Smooth muscle cell (in vitro differentiated cells): ENCODE data around the gene NRIP2. TPM values are rescaled to one million over a fixed set of nuclear protein-coding genes. Genes with fewer than 3 reads are reported as not detected.

Experiments
- DNase-seq: peaks from one replicate; lab custom pipeline; 2025; ENCODE audit not compliant: unreplicated experiment; lab: John Stamatoyannopoulos, UW
- H2AFZ ChIP-seq: fragments of 200-600 bp; sonication (generic); 2 replicates; pipeline ENCODE4 v1.6.0; 2016; ENCODE audit warnings: antibody characterized with exemption, low read depth, mild to moderate bottlenecking
- H3F3A ChIP-seq: fragments of 200-600 bp; sonication (generic); 2 replicates; pipeline ENCODE4 v1.6.0; 2017; ENCODE audit warnings: antibody characterized with exemption, low read depth
- H3K27ac ChIP-seq: fragments of 200-600 bp; sonication (generic); 2 replicates; pipeline ENCODE4 v1.5.1; 2016; ENCODE audit warnings: low read depth, mild to moderate bottlenecking
- H3K27me3 ChIP-seq: fragments of 200-600 bp; sonication (generic); 2 replicates; pipeline ENCODE4 v1.6.1; 2016; ENCODE audit warnings: low read depth, mild to moderate bottlenecking
- H3K36me3 ChIP-seq: fragments of 200-600 bp; sonication (generic); 2 replicates; pipeline ENCODE4 v1.5.1; 2016; ENCODE audit warnings: low read depth
- H3K4me1 ChIP-seq: fragments of 200-600 bp; sonication (generic); 2 replicates; pipeline ENCODE4 v1.5.1; 2016; ENCODE audit warnings: low read depth
- H3K4me2 ChIP-seq: fragments of 200-600 bp; sonication (generic); 2 replicates; pipeline ENCODE4 v1.6.0; 2016; ENCODE audit warnings: mild to moderate bottlenecking
- H3K4me3 ChIP-seq: fragments of 200-600 bp; sonication (generic); 2 replicates; pipeline ENCODE4 v1.5.1; 2016; ENCODE audit warnings: mild to moderate bottlenecking
- H3K79me2 ChIP-seq: fragments of 200-600 bp; sonication (generic); 2 replicates; pipeline ENCODE4 v1.6.0; 2016; ENCODE audit warnings: low read depth, mild to moderate bottlenecking
- H3K9ac ChIP-seq: fragments of 200-600 bp; sonication (generic); 2 replicates; pipeline ENCODE4 v1.6.0; 2016; ENCODE audit warnings: low read depth
- H3K9me3 ChIP-seq: fragments of 200-600 bp; sonication (generic); replicated peaks from 2 replicates; pipeline ENCODE4 v1.5.1; 2016; ENCODE audit warnings: low read depth
- H4K20me1 ChIP-seq: fragments of 200-600 bp; sonication (generic); 2 replicates; pipeline ENCODE4 v1.6.0; 2016; ENCODE audit warnings: low read depth
- WGBS: methylation state at CpG from one replicate; pipeline ENCODE4 v1.1.7; 2016; ENCODE audit warnings: low lambda C conversion rate; 5-methylcytosine and 5-hydroxymethylcytosine counted together
- polyA plus RNA-seq: library from polyadenylated mRNA; unstranded; fragments of >200 nt; fragmentation: Nextera tagmentation; extraction: Ambion mirVana; gene quantifications from 2 replicates; pipeline ENCODE4 v1.2.1, GENCODE V29; 2016
- total RNA-seq: library from RNA; depleted of rRNA; stranded (reverse); fragments of >200 nt; gene quantifications from 2 replicates; pipeline ENCODE4 v1.2.3, GENCODE V29; 2014
- TF ChIP-seq, protein P1 (sequence below): fragments of 200-600 bp; sonication (generic); IDR thresholded peaks from 2 replicates; pipeline ENCODE4 v1.5.1; 2017; ENCODE audit warnings: borderline replicate concordance, mild to moderate bottlenecking, antibody characterized with exemption; ENCODE audit not compliant: insufficient read depth, poor library complexity, severe bottlenecking

Gene NRIP2
- total and polyA plus RNA-seq, 2 experiments from 2014 or later: 0.04 to 0.29 TPM

GRCh38 chr12:2862876-2863275 is 28.0 kb upstream of the NRIP2 start:
- Histone ChIP-seq H3K79me2 (no peaks in the 10 kb centered on the region), H3K36me3 (no peaks in the 10 kb centered on the region), H3F3A (no peaks in the 10 kb centered on the region), H3K9me3 (no peaks in the 10 kb centered on the region), H2AFZ (no peak overlapping the region), H3K27me3 (no peaks in the 10 kb centered on the region), H3K4me1 (no peaks in the 10 kb centered on the region), H4K20me1 (no peaks in the 10 kb centered on the region), H3K27ac (no peak overlapping the region), H3K4me3 (no peak overlapping the region), H3K9ac (no peak overlapping the region), H3K4me2 (no peak overlapping the region)
- no peak for DNase-seq
- WGBS: 98% methylated on average over 7 of the region's 7 CpGs
- TF ChIP-seq, protein P1, sequence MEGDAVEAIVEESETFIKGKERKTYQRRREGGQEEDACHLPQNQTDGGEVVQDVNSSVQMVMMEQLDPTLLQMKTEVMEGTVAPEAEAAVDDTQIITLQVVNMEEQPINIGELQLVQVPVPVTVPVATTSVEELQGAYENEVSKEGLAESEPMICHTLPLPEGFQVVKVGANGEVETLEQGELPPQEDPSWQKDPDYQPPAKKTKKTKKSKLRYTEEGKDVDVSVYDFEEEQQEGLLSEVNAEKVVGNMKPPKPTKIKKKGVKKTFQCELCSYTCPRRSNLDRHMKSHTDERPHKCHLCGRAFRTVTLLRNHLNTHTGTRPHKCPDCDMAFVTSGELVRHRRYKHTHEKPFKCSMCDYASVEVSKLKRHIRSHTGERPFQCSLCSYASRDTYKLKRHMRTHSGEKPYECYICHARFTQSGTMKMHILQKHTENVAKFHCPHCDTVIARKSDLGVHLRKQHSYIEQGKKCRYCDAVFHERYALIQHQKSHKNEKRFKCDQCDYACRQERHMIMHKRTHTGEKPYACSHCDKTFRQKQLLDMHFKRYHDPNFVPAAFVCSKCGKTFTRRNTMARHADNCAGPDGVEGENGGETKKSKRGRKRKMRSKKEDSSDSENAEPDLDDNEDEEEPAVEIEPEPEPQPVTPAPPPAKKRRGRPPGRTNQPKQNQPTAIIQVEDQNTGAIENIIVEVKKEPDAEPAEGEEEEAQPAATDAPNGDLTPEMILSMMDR: no peak

GRCh38 chr12:2860170-2860569 is 25.3 kb upstream of the NRIP2 start:
- H3K9ac ChIP-seq: no peak overlapping the region
- H3K27ac ChIP-seq: no peak overlapping the region
- H3K4me2 ChIP-seq: no peak overlapping the region
- no peak overlapping the region for H2AFZ ChIP-seq
- no peaks in the 10 kb centered on the region for H3K36me3 ChIP-seq
- H3K27me3 ChIP-seq: no peaks in the 10 kb centered on the region
- H3K4me1 ChIP-seq: peaks cover 4% of the 10 kb centered on the region
- H3K9me3 ChIP-seq: no peaks in the 10 kb centered on the region
- H3F3A ChIP-seq: no peaks in the 10 kb centered on the region
- no peaks in the 10 kb centered on the region for H3K79me2 ChIP-seq
- H3K4me3 ChIP-seq: no peak overlapping the region
- TF ChIP-seq, protein P1: no peak
- no peaks in the 10 kb centered on the region for H4K20me1 ChIP-seq
- DNase-seq: no peak

DNA sequence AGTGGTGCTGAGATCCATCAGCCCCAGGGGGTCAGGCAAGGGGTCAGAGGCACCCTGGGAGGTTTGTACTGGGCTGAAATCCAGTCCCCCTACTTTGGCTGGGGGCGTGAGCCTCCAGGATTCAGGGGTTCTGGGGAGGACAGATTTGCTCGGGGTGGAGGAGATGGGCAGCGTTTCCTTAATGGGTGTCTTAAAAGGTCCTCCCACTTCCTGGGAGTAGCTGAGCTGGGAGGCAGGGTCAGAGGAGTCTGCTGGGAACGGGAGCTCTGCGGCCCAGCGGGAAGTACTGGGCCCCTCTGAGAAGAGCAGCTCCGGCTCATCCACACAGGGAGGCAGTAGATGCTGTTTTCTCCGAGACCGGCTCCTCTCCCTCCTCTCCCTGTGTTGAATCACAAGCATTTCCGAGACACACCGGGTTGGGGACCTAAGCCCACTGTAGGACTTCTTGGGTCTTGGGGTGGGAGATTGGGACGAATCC is 24.1 kb upstream of the NRIP2 start:
- no peaks in the 10 kb centered on the region for H3K27me3 ChIP-seq
- peaks cover 4% of the 10 kb centered on the region for H3K4me1 ChIP-seq
- H4K20me1 ChIP-seq: no peaks in the 10 kb centered on the region
- 93% methylated on average over 12 of the region's 12 CpGs for WGBS
- no peaks in the 10 kb centered on the region for H3F3A ChIP-seq
- no peak overlapping the region for H3K4me3 ChIP-seq
- H3K36me3 ChIP-seq: no peaks in the 10 kb centered on the region
- DNase-seq: no peak
- TF ChIP-seq, protein P1: no peak
- no peak overlapping the region for H2AFZ ChIP-seq
- H3K27ac ChIP-seq: no peak overlapping the region
- no peak overlapping the region for H3K9ac ChIP-seq
- no peaks in the 10 kb centered on the region for H3K9me3 ChIP-seq
- no peak overlapping the region for H3K4me2 ChIP-seq
- H3K79me2 ChIP-seq: no peaks in the 10 kb centered on the region

- WGBS: 91% methylated on average over 2 of the region's 2 CpGs
- no peaks in the 10 kb centered on the region for H3F3A ChIP-seq
- no peak overlapping the region for H2AFZ ChIP-seq
- TF ChIP-seq, protein P1: no peak
- H3K9me3 ChIP-seq: no peaks in the 10 kb centered on the region
- peaks cover 4% of the 10 kb centered on the region for H3K4me1 ChIP-seq
- H3K79me2 ChIP-seq: no peaks in the 10 kb centered on the region
- no peaks in the 10 kb centered on the region for H3K36me3 ChIP-seq
- H3K27ac ChIP-seq: no peak overlapping the region
- no peak for DNase-seq
- no peak overlapping the region for H3K4me3 ChIP-seq
- no peaks in the 10 kb centered on the region for H3K27me3 ChIP-seq
- H3K9ac ChIP-seq: no peak overlapping the region
- no peak overlapping the region for H3K4me2 ChIP-seq
- H4K20me1 ChIP-seq: no peaks in the 10 kb centered on the region
These were observed 23.5 kb upstream of the NRIP2 start for GRCh38 chr12:2858334-2858733.
